SIG-M5 (cell line): ENCODE measurements around the gene RBBP8NL.

Experiments used
- DNase-seq: peaks from one replicate; lab custom pipeline; 2025; lab: John Stamatoyannopoulos, UW

RBBP8NL gene

DNA sequence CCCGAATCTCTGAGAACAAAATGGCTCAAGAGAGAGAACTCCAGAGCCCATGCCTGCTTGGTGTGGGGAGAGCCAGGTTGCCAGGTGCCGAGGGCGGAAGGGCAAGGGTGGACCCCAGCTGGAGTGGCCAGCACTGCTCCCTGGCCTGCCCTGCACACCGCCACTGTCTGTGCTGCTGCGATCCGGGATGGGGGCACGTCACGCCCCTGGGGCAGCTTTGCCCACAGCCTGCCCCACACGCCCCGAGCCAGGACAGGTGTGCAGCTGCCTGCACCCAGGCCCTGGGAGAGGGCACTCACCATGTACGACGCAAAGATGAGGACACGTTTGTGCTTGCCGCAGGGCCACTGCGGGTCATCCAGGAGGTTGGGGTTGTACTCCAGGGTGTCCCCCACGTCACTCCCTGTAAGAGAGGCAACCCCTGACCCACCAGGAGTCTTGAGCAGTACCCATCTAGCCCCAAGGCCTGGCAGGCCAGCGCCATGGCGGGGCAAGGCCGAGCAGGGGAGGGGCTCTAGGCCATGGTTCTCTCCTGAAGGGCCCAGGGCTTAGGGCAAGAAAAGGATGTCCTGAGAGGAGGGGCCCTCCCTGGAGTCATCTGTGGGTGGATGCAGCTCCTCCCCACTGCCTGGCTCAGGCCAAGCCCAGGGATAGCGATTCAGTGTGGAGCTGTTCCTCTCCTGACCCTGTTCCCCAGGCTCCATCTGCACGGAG, 34.6 kb downstream of the RBBP8NL start:
- no peak for DNase-seq

DNA sequence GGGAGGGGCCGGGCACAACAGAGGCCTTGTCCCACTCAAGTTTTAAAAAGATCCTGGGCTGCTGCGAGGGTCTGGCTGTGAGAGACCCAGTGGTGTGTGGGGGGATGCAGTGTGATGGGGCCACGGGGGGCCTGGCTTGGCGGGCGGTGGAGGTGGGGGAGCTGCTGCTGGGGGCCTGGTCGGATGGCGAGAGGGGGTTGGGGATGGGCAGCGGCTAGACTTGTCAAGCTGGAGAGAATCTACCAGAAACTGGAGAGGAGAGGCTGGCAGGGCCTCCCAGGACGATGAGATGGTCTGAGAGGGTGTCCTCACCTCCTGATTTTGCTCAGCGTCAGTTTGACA, 35.3 kb downstream of the RBBP8NL start:
- DNase-seq = no peak

GRCh38 chr20:62391165-62392076, 35.9 kb downstream of the RBBP8NL start:
- no peak for DNase-seq

- DNase-seq = no peak
Measured at GRCh38 chr20:62390317-62391164, 36.8 kb downstream of the RBBP8NL start.

- no peak for DNase-seq
Measured at GRCh38 chr20:62389601-62390087, 37.7 kb downstream of the RBBP8NL start.

DNA sequence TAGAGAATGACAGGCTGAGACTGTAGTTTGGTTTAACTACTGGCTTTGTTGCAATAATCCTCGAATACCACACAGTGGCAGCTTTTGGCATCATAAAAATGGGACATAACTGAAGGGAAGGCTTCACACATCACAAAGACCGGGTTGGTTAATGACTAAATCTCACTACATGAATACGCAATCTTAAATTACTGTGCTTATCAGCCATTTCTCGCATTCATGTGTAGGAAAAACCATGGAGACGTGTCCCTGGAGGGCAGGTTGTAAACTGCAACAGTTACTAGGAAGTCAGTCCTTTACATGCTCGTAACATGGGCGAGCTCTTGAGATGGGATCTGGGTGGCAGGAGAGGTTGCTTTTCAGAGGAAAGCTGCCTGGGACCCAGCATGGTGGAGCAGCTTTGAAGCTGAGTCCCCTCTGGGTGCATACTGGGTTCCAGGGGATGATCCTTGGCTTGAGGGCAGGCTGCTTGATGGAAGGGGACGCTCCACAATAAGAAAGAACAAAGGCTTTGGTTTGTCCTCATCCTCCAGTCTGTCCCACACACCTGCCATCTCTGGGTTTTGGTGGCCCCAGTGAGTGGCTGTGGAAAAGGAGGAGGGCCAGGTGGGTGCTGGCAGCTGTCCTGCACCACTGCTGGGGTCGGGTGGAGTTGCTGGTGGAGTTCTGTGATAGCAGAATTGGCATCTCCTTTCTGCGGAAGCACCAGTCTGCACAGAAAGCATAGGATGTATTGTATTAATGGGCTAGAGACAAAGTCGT, 38.3 kb downstream of the RBBP8NL start:
- no peak for DNase-seq

- DNase-seq = no peak
Measured at GRCh38 chr20:62387933-62388635, 39.3 kb downstream of the RBBP8NL start.

- no peak for DNase-seq
Measured at GRCh38 chr20:62387219-62387913, 40.0 kb downstream of the RBBP8NL start.

DNA sequence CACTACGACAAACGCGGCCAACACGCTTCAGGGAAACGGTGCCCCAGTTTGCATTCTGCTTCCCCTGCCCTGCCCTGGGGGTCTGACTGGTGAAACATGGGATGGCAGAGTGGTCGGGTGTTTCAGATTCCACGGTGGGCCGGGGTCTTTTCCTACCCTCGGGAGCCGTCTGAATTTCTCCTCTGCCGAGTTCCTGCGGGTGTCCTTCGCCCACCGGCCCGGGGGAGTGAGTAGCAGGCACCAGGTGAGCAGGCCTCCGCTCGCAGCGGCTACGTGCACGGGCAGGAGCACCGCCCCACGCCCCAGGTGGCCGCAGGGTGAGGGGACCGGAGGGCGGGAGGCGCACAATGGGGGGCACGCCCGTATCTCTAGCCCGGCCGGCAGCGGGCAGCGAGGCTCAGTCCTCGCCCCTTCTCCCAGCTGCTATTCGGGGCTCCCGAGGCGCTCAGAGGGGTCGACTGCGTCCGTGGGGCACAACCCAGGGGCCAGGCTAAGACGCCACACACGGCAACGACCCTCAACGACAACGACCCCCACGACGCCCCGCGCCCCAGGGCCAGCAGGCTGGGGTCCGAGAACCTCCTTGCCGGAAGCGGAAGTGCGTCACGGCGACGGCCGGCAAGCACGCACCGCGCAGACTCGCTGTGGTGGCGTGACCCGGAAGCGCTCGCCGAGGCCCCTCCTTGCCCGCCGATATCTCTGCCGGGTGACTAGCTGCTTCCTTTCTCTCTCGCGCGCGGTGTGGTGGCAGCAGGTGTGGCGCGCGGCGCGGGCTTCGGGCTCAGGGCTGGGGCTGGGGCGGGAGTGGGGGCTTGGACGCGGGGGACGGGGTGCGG, 40.7 kb downstream of the RBBP8NL start, which contains the start of gene RPS21:
Gene RPS21, plus strand, starts transcription at position 721 of the 836 bp plus-strand sequence. CDS start 236 bp downstream, outside the sequence.
- no peak for DNase-seq

GRCh38 chr20:62382306-62383198, 44.8 kb downstream of the RBBP8NL start:
- no peak for DNase-seq

GRCh38 chr20:62381842-62382241, 45.5 kb downstream of the RBBP8NL start:
- DNase-seq = no peak

DNA sequence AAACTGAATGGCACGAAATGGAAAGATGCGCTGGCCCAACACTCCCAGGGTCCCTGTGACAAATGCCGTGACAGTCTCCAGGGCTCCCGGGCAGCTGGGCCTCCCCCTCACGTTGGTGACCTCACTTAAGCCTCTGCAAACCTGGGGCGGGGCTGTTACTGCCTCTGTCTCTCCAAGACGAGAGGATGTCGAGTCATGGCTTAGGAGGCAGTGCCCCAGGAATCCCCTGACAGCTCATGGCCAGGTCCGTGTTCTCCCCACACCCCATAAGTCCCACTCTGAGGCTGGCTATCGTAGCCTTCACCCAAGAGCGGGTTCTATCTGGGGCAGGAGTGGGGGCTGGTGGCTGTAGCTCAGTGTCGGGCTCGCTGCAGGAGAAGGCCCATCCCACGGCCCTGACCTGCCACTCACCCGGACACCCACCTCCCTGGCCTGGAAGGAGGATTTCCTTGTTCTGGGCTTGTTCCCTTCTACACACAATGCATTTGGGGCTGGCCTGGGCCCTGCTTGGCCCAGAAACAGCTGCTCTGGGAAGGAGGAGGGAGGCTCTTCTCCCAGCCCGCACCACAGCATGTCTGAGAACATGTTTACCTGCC, 46.0 kb downstream of the RBBP8NL start:
- DNase-seq = no peak

- no peak for DNase-seq
Measured at GRCh38 chr20:62378215-62378614, 49.1 kb downstream of the RBBP8NL start.

DNA sequence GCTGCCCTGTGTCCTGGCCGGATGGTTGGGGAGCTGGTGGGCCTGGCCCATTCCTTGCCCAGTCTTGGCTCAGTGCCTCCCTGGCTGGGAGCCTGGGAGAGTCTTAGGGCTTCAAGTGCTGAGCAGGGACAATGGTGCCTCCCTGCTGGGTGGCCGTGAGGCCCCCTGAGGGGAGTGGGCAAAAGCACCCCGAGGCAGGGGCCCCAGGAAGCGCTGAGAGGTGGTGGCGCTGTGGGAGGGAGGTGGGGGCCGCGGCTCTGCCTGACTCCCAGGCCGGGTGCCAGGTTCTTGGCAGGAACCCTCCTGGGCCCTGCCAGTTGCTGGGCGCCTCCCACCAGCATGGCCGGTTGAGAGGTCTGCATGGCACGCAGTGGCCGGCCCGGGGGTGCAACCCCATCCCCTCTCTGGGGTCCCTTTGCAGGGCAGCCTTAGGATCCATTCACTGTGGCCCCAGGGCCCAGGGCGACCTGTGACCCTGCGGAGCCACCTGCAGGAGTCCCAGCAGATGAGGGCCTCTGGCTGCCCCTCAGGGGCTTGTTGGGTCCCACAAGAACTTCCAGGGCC, 49.6 kb downstream of the RBBP8NL start:
- no peak for DNase-seq

DNA sequence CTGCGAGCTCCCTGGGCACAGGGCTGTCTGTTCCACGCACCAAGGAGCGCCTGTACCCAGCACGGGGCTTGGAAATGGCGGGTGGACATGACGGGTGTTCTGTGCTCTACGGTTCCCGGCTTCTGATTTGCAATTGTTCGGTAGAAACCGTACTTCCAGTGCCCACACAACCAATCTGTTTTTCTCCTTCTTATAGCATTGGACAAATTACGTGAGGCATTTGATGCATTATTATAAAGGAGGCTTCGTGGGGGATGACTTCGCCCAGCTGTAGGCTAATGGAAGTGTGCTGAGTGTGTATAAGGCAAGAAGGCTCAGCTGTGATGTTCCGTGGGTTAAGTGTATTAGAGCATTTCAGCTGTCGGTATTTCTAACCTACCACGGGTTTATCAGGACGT, 50.3 kb downstream of the RBBP8NL start:
- no peak for DNase-seq

DNA sequence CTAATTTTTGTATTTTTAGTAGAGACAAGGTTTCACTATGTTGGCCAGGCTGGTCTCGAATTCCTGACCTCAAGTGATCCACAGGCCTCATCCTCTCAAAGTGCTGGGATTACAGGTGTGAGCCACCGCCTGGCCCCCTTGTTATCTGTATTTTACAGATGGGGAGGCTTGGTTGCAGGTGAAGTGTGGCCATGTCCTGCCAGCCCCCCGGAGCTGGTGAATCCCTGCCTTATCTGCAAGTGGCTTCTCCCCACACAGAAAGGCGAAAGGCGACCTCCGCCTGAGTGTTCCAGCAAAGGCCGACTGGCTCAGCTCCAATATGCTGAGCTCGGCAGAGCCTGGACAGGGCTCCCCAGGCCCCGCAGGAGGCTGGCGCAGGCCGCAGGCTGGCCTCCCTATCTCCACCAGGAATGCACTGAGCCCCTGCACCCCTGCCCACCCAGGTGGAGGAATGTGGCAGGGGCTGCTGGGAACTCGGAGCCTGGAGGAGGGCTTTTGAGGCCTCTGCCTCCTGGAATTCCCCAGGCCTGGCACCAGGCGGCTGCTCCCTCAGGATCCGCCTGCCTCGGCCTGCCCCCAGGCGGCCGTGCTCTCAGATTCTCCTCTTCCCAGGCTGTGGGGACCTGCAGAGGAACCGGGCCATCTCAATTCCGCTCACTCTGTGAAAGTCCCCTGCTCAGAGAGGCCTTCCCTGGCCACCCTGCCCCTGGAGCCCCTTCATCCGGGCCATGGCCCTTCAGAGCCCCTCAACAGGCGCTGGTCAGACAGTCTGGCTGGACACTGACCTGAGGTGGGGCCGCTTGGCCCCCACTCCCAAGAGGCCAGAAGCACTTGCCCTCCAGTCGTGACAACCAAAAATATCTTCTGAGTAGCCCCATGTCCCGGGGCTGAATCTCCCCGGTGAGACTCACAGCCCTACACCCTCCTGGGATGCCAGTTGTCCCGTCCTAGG, 51.0 kb downstream of the RBBP8NL start:
- no peak for DNase-seq
